ENCODE results near the gene SYT13. TPM values are rescaled to one million over a fixed set of nuclear protein-coding genes. Genes with fewer than 3 reads are reported as not detected.

SYT13 gene
- total RNA-seq, 4 donors from 2014 or later: 0.03 to 1.6 TPM; not detected in 2

GRCh38 chr11:45215098-45215865 lies 70.9 kb downstream of the SYT13 start:
- peak in 1 of 2 donors; percentile 32 for DNase-seq (ENCODE audit: low spot score in 2 of 2)
- WGBS, 2 donors: 89 to 93% methylated on average over 4 of the region's 4 CpGs
- no peak overlapping the region for H3K4me3 ChIP-seq (ENCODE audit: low read depth, poor library complexity, severe bottlenecking)
- no peak for TF ChIP-seq POLR2A (IDR thresholded peaks at IDR 0.05)
- no peak for TF ChIP-seq CTCF (IDR thresholded peaks at IDR 0.05)
- intact Hi-C loops (cut with DNase I; ENCODE audit: low total_unique reads): no loop called here

- no peak for DNase-seq (ENCODE audit: low spot score in 2 of 2)
- no peak overlapping the region for H3K4me3 ChIP-seq (ENCODE audit: low read depth, poor library complexity, severe bottlenecking)
- TF ChIP-seq CTCF (IDR thresholded peaks at IDR 0.05) (no peak), POLR2A (IDR thresholded peaks at IDR 0.05) (no peak)
- intact Hi-C loops (cut with DNase I; ENCODE audit: low total_unique reads): no loop called here
- WGBS, 2 donors: 100% methylated on average over 1 of the region's 1 CpG
These were observed 72.4 kb downstream of the SYT13 start for GRCh38 chr11:45213717-45214116.

GRCh38 chr11:45213316-45213665 lies 72.8 kb downstream of the SYT13 start:
- WGBS, 2 donors: 91 to 92% methylated on average over 12 of the region's 12 CpGs
- TF ChIP-seq POLR2A (IDR thresholded peaks at IDR 0.05) (no peak), CTCF (IDR thresholded peaks at IDR 0.05) (no peak)
- intact Hi-C loops (cut with DNase I; ENCODE audit: low total_unique reads): no loop called here

GRCh38 chr11:45212566-45213315 lies 73.4 kb downstream of the SYT13 start:
- TF ChIP-seq POLR2A (IDR thresholded peaks at IDR 0.05) (no peak), CTCF (IDR thresholded peaks at IDR 0.05) (no peak)
- H3K4me3 ChIP-seq (ENCODE audit: low read depth, poor library complexity, severe bottlenecking): no peak overlapping the region
- WGBS, 2 donors: 88 to 90% methylated on average over 16 to 27 of the region's 31 CpGs
- no peak for DNase-seq (ENCODE audit: low spot score in 2 of 2)
- intact Hi-C loops (cut with DNase I; ENCODE audit: low total_unique reads): no loop called here

More at GRCh38 chr11:45213316-45213665, 72.8 kb downstream of the SYT13 start:
- DNase-seq (ENCODE audit: low spot score in 2 of 2): no peak
- no peak overlapping the region for H3K4me3 ChIP-seq (ENCODE audit: low read depth, poor library complexity, severe bottlenecking)

- no peak overlapping the region for H3K4me3 ChIP-seq (ENCODE audit: low read depth, poor library complexity, severe bottlenecking)
- 86 to 88% methylated on average over 9 of the region's 9 CpGs for WGBS, 2 donors
- intact Hi-C loops (cut with DNase I; ENCODE audit: low total_unique reads): no loop called here
- DNase-seq (ENCODE audit: low spot score in 2 of 2): no peak
- no peak for TF ChIP-seq CTCF (IDR thresholded peaks at IDR 0.05)
- TF ChIP-seq POLR2A (IDR thresholded peaks at IDR 0.05): no peak
These were observed 74.4 kb downstream of the SYT13 start for GRCh38 chr11:45211732-45212131.
